Activated CD4-positive, alpha-beta T cell treated with anti-CD3 and anti-CD28 coated beads, Interleukin-2, amount 50 U/mL, for 4 hours (primary cell): ENCODE measurements around the gene TNXB.
"Not testable (repeated sequence)": the region's sequence is repeated elsewhere in the genome, so short reads cannot be mapped to it uniquely, and the experiment has no call there.

ENCODE experiments used
- DNase-seq, 2 experiments: peaks; one replicate each; pipeline ENCODE4 v3.0.0-alpha.2; 2020

Gene TNXB

DNA sequence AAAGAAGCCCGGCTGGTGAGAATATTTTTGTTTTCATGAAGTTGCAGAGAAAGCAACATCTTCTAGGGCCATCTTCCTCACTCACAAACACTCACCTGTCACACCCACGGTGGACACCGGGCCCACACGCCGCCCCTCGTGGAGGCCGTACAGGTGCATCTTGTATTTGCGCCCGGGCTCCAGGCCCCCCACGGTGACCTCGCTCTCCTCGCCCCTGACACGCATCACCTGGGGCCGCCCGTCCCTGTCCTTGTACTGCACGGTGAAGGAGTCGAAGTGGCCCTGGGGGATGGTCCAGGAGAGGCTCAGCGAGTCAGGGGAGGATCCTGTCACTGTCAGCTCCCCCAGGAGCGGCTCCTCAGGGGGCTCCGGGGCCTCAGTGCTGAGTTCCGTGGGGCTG lies 53.4 kb downstream of the TNXB start:
- not testable (repeated sequence) for DNase-seq

DNA sequence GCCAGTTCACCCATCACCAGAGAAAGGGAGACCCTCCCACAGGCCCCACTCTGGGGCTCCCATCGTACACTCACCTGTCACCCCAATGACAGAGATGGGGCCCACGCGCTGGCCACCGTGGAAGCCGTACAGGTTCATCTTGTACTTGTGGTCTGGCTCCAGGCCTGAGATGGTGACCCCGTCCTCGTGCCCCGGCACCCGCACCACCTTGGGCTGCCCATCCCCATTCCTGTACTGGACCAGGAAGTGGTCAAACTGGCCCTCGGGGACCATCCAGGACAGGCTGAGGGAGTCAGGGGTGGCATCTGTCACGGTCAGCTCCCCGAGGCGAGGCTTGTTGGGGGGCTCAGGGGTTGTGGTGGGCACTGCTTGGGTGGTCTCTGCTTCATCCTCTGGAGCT lies 55.8 kb downstream of the TNXB start:
- not testable (repeated sequence) for DNase-seq

DNA sequence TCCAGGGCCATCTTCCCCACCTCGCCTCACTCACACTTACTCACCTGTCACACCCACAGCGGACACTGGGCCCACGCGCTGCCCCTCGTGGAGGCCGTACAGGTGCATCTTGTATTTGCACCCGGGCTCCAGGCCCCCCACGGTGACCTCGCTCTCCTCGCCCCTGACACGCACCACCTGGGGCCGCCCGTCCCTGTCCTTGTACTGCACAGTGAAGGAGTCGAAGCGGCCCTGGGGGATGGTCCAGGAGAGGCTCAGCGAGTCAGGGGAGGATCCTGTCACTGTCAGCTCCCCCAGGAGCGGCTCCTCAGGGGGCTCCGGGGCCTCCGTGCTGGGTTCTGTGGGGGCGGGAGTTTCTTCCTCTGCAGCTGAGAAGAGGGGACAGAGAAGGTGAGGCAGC lies 56.5 kb downstream of the TNXB start:
- not testable (repeated sequence) for DNase-seq

- DNase-seq, result no peak
Observed at GRCh38 chr6:32050562-32050961, 58.6 kb downstream of the TNXB start.

- not testable (repeated sequence) for DNase-seq
Observed at GRCh38 chr6:32049736-32050135, 59.4 kb downstream of the TNXB start.

DNA sequence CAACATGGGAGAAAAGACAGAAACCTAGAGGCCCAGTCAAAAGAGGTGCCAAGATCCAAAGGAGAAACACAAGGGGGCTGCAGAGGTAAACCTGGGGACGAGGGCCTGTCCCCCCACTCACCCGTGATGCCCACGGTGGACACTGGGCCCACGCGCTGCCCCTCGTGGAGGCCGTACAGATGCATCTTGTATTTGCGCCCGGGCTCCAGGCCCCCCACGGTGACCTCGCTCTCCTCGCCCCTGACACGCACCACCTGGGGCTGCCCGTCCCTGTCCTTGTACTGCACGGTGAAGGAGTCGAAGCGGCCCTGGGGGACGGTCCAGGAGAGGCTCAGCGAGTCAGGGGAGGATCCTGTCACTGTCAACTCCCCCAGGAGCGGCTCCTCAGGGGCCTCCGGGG lies 60.0 kb downstream of the TNXB start:
- not testable (repeated sequence) for DNase-seq

DNA sequence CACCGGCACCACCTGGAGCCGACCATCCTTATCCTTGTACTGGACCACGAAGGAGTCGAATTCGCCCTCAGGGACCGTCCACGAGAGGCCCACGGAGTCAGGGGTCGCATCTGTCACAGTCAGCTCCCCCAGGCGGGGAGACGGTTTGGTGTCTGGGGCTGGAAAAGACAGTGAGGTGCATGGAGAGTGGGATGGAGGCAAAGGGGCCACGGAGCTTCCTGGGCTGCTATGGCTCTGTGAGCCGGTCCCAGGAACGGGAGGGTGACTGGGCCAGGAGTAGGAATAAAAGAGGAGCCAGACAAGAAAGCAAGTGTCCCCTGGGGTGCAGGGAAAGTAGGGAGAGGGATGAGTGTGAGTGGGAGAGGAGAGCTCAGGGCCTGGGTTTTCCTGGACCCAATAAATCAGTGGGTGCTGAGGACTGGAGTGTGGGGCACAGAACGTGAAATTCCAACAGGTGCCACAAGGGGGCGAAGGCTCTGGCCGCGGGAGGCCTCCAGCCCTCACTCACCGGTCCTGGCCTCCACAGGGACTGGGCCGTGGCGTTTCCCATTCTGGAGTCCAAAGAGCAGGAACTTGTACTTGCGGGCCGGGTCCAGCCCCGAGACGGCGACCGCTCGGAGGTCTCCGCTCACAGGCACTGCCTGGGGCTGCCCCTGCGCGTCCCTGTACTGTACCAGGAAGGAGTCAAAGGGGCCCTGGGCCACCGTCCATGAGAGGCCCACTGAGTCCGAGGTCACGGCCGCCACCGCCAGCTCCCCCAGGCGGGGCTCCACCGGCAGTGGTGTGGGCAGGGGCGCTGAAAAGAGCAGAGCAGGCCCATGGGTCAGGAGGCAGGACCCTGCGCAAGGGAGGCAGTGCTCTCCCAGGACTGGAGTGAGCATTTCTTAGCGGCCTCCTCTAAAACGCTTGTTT lies 61.0 kb downstream of the TNXB start:
- peak; percentile 46 to 60 for DNase-seq

DNA sequence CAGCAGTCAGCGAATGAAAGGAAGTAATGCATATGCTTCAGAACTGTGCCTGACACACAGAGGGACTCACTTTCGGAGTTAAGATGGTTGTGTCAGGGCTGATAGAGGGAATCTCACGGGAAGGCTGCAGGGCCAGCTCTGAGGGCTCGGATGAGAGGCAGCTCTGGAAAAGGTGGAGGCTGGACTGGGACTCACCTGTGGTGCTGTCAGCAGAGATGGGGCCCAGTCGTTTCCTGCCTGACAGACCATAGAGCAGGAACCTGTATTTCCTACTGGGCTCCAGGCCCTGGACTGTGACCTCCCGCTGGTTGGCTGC lies 61.6 kb downstream of the TNXB start:
- no peak for DNase-seq

- DNase-seq, result no peak
Observed at GRCh38 chr6:32047084-32047478, 62.1 kb downstream of the TNXB start.

DNA sequence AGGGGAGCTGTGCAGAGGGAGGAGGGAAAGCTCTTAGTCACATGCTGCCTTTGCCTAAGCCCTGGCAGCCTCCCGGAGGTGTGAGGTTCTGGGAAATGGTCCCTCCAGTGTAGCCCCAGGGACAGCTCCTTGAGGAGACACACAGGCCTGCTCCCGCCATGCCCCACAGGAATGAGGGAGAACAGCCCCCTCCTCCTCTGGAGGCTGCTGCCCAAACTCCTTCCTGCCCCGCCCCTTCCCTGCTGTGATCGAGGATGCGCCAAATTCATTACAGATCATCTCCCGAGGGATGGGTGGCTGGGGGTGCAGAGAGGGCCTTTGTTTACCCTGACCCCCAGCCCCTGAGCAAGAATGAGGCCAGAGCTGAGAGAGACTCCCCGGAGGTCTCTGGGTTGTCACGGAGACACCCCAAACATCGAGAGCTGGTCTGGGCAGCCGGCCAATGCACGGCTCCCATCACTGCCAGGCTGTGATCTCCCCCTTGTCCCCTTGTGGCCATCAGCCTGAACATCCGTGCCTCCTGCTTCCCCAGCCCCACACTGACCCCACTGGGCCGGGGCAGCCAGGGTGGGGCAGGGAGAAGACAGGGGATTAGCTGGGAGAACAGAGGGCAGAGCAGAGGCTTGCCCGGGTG lies 62.6 kb downstream of the TNXB start:
- DNase-seq, result no peak

DNA sequence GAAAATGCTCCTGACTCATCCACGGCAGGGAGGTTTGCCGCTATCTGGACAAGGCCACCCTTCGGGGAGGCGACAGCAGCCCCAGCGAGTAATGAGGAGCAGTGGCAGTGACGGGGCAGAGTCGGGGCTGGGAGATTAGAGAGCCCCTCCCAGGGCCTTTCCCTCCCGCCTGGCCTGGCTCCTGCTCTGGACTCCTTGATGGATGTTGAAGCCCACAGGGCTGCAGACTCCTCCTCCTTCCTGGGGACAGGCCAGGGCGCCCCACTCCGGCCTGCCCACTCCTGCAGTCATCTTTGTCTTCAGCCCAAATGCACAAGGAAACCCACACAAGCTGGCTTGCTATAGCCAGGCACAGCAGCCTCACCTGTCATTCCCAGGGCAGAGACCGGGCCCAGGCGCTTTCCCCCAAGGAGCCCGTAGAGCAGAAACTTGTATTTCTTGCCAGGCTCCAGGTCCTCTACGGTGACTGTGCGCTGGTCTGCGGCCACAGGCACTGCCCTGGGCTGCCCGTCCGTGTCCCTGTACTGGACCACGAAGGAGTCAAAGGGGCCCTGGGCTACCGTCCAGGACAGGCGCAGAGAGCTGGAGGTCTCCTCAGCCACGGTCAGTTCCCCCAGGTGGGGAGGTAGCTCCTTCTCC lies 63.2 kb downstream of the TNXB start:
- DNase-seq, result no peak

GRCh38 chr6:32044916-32045315 lies 64.2 kb downstream of the TNXB start:
- DNase-seq, result not testable (repeated sequence)

GRCh38 chr6:32043589-32044380 lies 65.4 kb downstream of the TNXB start:
- not testable (repeated sequence) for DNase-seq

- DNase-seq, result not testable (repeated sequence)
Observed at GRCh38 chr6:32042276-32042675, 66.9 kb downstream of the TNXB start.

GRCh38 chr6:32041385-32041784 lies 67.8 kb downstream of the TNXB start:
- DNase-seq, result not testable (repeated sequence)

- DNase-seq, result not testable (repeated sequence)
Observed at GRCh38 chr6:32041050-32041321, 68.2 kb downstream of the TNXB start.

DNA sequence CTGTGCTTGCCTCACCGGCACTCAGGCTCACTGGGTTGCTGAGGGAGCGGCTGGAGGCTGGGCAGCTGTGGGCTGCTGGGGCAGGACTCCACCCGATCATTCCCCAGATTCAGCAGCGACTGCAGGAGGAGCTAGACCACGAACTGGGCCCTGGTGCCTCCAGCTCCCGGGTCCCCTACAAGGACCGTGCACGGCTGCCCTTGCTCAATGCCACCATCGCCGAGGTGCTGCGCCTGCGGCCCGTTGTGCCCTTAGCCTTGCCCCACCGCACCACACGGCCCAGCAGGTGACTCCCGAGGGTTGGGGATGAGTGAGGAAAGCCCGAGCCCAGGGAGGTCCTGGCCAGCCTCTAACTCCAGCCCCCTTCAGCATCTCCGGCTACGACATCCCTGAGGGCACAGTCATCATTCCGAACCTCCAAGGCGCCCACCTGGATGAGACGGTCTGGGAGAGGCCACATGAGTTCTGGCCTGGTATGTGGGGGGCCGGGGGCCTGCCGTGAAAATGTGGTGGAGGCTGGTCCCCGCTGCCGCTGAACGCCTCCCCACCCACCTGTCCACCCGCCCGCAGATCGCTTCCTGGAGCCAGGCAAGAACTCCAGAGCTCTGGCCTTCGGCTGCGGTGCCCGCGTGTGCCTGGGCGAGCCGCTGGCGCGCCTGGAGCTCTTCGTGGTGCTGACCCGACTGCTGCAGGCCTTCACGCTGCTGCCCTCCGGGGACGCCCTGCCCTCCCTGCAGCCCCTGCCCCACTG lies 68.7 kb downstream of the TNXB start:
- not testable (repeated sequence) for DNase-seq

DNA sequence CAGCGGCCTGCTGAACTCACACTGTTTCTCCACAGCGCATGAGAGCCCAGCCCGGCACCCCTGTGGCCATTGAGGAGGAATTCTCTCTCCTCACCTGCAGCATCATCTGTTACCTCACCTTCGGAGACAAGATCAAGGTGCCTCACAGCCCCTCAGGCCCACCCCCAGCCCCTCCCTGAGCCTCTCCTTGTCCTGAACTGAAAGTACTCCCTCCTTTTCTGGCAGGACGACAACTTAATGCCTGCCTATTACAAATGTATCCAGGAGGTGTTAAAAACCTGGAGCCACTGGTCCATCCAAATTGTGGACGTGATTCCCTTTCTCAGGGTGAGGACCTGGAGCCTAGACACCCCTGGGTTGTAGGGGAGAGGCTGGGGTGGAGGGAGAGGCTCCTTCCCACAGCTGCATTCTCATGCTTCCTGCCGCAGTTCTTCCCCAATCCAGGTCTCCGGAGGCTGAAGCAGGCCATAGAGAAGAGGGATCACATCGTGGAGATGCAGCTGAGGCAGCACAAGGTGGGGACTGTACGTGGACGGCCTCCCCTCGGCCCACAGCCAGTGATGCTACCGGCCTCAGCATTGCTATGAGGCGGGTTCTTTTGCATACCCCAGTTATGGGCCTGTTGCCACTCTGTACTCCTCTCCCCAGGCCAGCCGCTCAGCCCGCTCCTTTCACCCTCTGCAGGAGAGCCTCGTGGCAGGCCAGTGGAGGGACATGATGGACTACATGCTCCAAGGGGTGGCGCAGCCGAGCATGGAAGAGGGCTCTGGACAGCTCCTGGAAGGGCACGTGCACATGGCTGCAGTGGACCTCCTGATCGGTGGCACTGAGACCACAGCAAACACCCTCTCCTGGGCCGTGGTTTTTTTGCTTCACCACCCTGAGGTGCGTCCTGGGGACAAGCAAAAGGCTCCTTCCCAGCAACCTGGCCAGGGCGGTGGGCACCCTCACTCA lies 69.5 kb downstream of the TNXB start:
- DNase-seq, result not testable (repeated sequence)

GRCh38 chr6:32038878-32039277 lies 70.3 kb downstream of the TNXB start:
- not testable (repeated sequence) for DNase-seq

DNA sequence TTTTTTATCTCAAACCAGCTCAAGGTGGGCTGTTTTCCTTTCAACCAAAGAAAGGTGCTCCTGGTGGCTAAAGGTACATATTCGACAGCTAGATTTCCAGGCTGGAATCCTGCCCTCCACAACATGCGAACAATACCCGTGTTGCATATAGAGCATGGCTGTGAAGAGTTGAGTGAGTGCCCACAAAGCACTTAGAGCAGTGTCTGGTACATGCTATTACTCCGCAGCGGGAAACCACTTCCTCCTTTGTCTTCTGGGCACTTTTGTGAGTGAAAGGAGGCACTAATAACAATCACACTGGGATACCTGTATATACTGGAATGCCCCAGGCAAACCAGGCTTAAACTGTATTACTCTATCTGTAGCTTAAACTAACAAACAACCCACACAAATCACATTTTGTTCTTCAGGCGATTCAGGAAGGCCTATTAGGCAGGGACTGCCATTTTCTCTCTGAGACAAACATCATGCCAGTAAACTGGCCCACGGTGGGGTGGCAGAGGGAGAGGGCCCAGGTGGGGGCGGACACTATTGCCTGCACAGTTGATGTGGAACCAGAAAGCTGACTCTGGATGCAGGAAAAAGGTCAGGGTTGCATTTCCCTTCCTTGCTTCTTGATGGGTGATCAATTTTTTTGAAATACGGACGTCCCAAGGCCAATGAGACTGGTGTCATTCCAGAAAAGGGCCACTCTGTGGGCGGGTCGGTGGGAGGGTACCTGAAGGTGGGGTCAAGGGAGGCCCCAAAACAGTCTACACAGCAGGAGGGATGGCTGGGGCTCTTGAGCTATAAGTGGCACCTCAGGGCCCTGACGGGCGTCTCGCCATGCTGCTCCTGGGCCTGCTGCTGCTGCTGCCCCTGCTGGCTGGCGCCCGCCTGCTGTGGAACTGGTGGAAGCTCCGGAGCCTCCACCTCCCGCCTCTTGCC lies 71.3 kb downstream of the TNXB start, which contains the start of gene CYP21A2:
CYP21A2 (plus strand) TSS at position 818 of the 927 bp plus-strand sequence; CDS start at position 826, 8 bp downstream.
- not testable (repeated sequence) for DNase-seq
